ENCODE measurements around the gene SLC6A14.

GRCh38 chrX:116417214-116417613, 19.2 kb upstream of the SLC6A14 start:
- TF ChIP-seq CTCF (IDR thresholded peaks at IDR 0.05; ENCODE audit: borderline replicate concordance, extremely low read depth, low read length, poor library complexity, severe bottlenecking) (no peak), EZH2 (IDR thresholded peaks at IDR 0.05; ENCODE audit: borderline replicate concordance, low read depth, low read length, severe bottlenecking) (no peak)
